Keratinocyte (primary cell): Measurements from ENCODE around the gene ITPR1.

Source experiments
- CTCF ChIP-seq, 3 experiments: IDR thresholded peaks in 1 of 3; conservative IDR thresholded peaks in 1 of 3; optimal IDR thresholded peaks in 1 of 3; 2 replicates in 2 of 3; 3 replicates in 1 of 3; pipeline versions ENCODE3 to v1.5.1; 2011; ENCODE audit warnings: low read length in 3 of 3, mild to moderate bottlenecking in 3 of 3, moderate library complexity in 2 of 3, control low read depth in 1 of 3, inconsistent platforms in 1 of 3; ENCODE audit not compliant: insufficient read depth in 2 of 3; ENCODE audit errors: extremely low read depth in 1 of 3
- EZH2 ChIP-seq: IDR thresholded peaks from one replicate; pipeline ENCODE4 v1.6.1; 2012; ENCODE audit warnings: inconsistent platforms, mild to moderate bottlenecking, low read length, moderate library complexity

GRCh38 chr3:4829031-4829394, 335.9 kb downstream of the ITPR1 start:
- no peak for TF ChIP-seq CTCF (optimal IDR thresholded peaks at IDR 0.05 in 1 of 3, IDR thresholded peaks at IDR 0.05 in 1 of 3, conservative IDR thresholded peaks at IDR 0.05 in 1 of 3; ENCODE audit: extremely low read depth in 1 of 3, insufficient read depth in 2 of 3, low read length in 3 of 3)
- TF ChIP-seq EZH2 = no peak
